MCF 10A (cell line): Measurements from ENCODE around the gene NRXN3. TPM values are rescaled to one million over a fixed set of nuclear protein-coding genes. Genes with fewer than 3 reads are reported as not detected.

Experiments
- BruUV-seq: library from RNA; stranded (reverse); fragments of 400-500 nt; replicated peaks from 2 replicates; lab custom pipeline; 2021; lab: Mats Ljungman, UMichigan
- CTCF ChIA-PET: fragments of 300-600 bp; sonication (Branson Sonifier 250); formaldehyde crosslinking; extraction: SDS; loops from one replicate; lab custom pipeline; 2021; ENCODE audit warnings: antibody characterized with exemption, inconsistent platforms; lab: Yijun Ruan, JAX
- POLR2A ChIA-PET: fragments of 300-600, 350-650 bp; sonication (Branson Sonifier 250); formaldehyde crosslinking; extraction: SDS; loops from one replicate; lab custom pipeline; 2020; ENCODE audit warnings: antibody characterized with exemption, inconsistent platforms; lab: Yijun Ruan, JAX
- DNase-seq: peaks from one replicate; pipeline ENCODE4 v3.0.0-alpha.2; 2018; ENCODE audit not compliant: unreplicated experiment
- H3K27ac Mint-ChIP-seq: one replicate; pipeline ENCODE4 v1.8.0; 2022; ENCODE audit warnings: mild to moderate bottlenecking, low read depth, mixed read lengths; ENCODE audit not compliant: unreplicated experiment
- H3K27me3 Mint-ChIP-seq: one replicate; pipeline ENCODE4 v1.8.0; 2022; ENCODE audit warnings: mixed read lengths; ENCODE audit not compliant: insufficient read depth, unreplicated experiment
- H3K36me3 Mint-ChIP-seq: one replicate; pipeline ENCODE4 v1.8.0; 2022; ENCODE audit warnings: mild to moderate bottlenecking, moderate library complexity, mixed read lengths; ENCODE audit not compliant: insufficient read depth, unreplicated experiment
- H3K4me1 Mint-ChIP-seq: one replicate; pipeline ENCODE4 v1.8.0; 2022; ENCODE audit warnings: mixed read lengths; ENCODE audit not compliant: insufficient read depth, unreplicated experiment
- H3K4me3 Mint-ChIP-seq: one replicate; pipeline ENCODE4 v1.8.0; 2022; ENCODE audit warnings: mild to moderate bottlenecking, moderate library complexity, mixed read lengths; ENCODE audit not compliant: unreplicated experiment
- H3K9me3 Mint-ChIP-seq: one replicate; pipeline ENCODE4 v1.8.0; 2022; ENCODE audit warnings: mixed read lengths; ENCODE audit not compliant: unreplicated experiment
- CTCF ChIP-seq: fragments of 200-600 bp; IDR thresholded peaks from one replicate; pipeline ENCODE4 v1.8.0; 2022; ENCODE audit warnings: antibody characterized with exemption, mild to moderate bottlenecking; ENCODE audit not compliant: unreplicated experiment
- intact Hi-C: fragments of 100-400 bp; cut with micrococcal nuclease; formaldehyde crosslinking; loops from 2 replicates; pipeline ENCODE4 v1.14.1; 2022
- total RNA-seq: library from RNA; stranded (reverse); gene quantifications from 2 replicates; pipeline ENCODE4 v1.2.3, GENCODE V29; 2022

NRXN3 gene
- total RNA-seq, 1 experiment from 2014 or later = not detected

GRCh38 chr14:78220273-78220672 lies 50.1 kb downstream of the NRXN3 start:
- H3K4me3 Mint-ChIP-seq = no peak overlapping the region
- no peaks in the 10 kb centered on the region for H3K9me3 Mint-ChIP-seq
- BruUV-seq = no TSS peak
- ChIA-PET POLR2A (no interaction called here), CTCF (no interaction called here)
- H3K36me3 Mint-ChIP-seq = no peaks in the 10 kb centered on the region
- DNase-seq = no peak
- H3K27me3 Mint-ChIP-seq = no peaks in the 10 kb centered on the region
- TF ChIP-seq CTCF = no peak
- H3K27ac Mint-ChIP-seq = no peak overlapping the region
- intact Hi-C loops = no loop called here
- H3K4me1 Mint-ChIP-seq = no peaks in the 10 kb centered on the region

- no peak for TF ChIP-seq CTCF
- H3K36me3 Mint-ChIP-seq = no peaks in the 10 kb centered on the region
- no peaks in the 10 kb centered on the region for H3K4me1 Mint-ChIP-seq
- CTCF ChIA-PET = no interaction called here
- intact Hi-C loops = no loop called here
- BruUV-seq = no TSS peak
- DNase-seq = no peak
- peaks cover 7% of the 10 kb centered on the region for H3K9me3 Mint-ChIP-seq
- H3K27me3 Mint-ChIP-seq = no peaks in the 10 kb centered on the region
- H3K4me3 Mint-ChIP-seq = no peak overlapping the region
- H3K27ac Mint-ChIP-seq = no peak overlapping the region
- POLR2A ChIA-PET = no interaction called here
Measured at GRCh38 chr14:78222746-78223145, 52.6 kb downstream of the NRXN3 start.

GRCh38 chr14:78227248-78228077 lies 57.3 kb downstream of the NRXN3 start:
- intact Hi-C loops = loop anchor here (1.0 kb wide), 1 partner anchor 339 kb away; no protein-coding TSS in a partner anchor
- no peak for TF ChIP-seq CTCF
- Mint-ChIP-seq H3K4me1 (no peaks in the 10 kb centered on the region), H3K9me3 (peaks cover 7% of the 10 kb centered on the region), H3K27ac (no peak overlapping the region), H3K27me3 (peaks cover 32% of the 10 kb centered on the region), H3K4me3 (no peak overlapping the region), H3K36me3 (no peaks in the 10 kb centered on the region)
- DNase-seq = peak; percentile 44
- ChIA-PET POLR2A (no interaction called here), CTCF (interaction anchor here (0.6 to 2.0 kb wide), 9 partner anchors 8 to 466 kb away, joined by 3 to 12 read pairs (median 3); no protein-coding TSS in a partner anchor)
- BruUV-seq = no TSS peak

GRCh38 chr14:78228702-78229327 lies 58.6 kb downstream of the NRXN3 start:
- Mint-ChIP-seq H3K27ac (no peak overlapping the region), H3K9me3 (peaks cover 7% of the 10 kb centered on the region), H3K36me3 (no peaks in the 10 kb centered on the region), H3K4me3 (no peak overlapping the region), H3K4me1 (no peaks in the 10 kb centered on the region), H3K27me3 (peaks cover 35% of the 10 kb centered on the region)
- intact Hi-C loops = no loop called here
- no peak for DNase-seq
- BruUV-seq = no TSS peak
- CTCF ChIA-PET = interaction anchor here (0.6 to 2.0 kb wide), 5 partner anchors 9 to 1122 kb away, joined by 3 to 12 read pairs (median 3); no protein-coding TSS in a partner anchor
- POLR2A ChIA-PET = interaction anchor here (0.6 kb wide), 1 partner anchor 259 kb away, joined by 3 read pairs; no protein-coding TSS in a partner anchor
- TF ChIP-seq CTCF = no peak
